ENCODE data around the gene SLC40A1.

SLC40A1 gene

DNA sequence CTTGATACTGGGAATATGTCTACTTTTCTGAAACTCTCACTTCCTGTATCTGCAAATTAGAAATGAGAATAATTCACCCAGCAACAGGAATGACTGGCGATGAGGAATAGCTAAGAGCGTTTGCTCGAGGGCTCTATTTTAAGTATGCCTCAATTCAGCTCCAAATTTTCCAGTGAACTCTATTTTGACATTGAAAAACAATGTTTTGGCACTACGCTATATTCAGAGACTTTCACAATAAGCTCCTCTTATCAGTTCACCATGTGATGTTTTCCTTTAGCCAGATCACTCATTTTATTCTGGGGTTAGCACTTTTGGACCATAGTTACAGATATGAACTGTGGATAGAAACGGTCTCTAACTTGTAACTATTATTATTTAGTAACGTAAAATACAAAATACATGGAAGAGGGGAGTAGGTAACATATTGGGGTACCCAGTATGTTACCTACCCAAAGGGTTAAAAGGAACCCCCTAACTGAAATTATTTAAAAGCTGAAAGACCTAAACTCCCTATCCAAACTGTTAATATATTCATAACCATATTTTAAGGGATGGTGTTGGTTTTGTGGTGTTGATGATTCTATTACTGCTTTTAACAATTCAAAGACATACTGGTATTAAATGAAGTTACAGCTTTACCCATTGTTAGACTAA lies 28.1 kb downstream of the SLC40A1 start:
- Histone ChIP-seq H3K9me3 (ENCODE audit: insufficient read depth, low read length) (no peaks in the 10 kb centered on the region), H3K4me3 (ENCODE audit: low read length) (no peak overlapping the region), H3K36me3 (replicated peaks; ENCODE audit: low read depth, low read length) (no peaks in the 10 kb centered on the region), H3K79me2 (ENCODE audit: low read length) (no peaks in the 10 kb centered on the region), H3K27ac (ENCODE audit: low read length) (no peak overlapping the region), H2AFZ (ENCODE audit: low read depth, low read length) (no peak overlapping the region), H3K27me3 (ENCODE audit: low read depth, low read length) (no peaks in the 10 kb centered on the region), H4K20me1 (ENCODE audit: insufficient read depth, low read length) (no peaks in the 10 kb centered on the region), H3K4me1 (ENCODE audit: low read length) (peaks cover 6% of the 10 kb centered on the region; the same call in 1 of the 2 replicates), H3K4me2 (ENCODE audit: low read length) (peak overlapping the region; percentile 1; the same call in 1 of the 2 replicates), H3K9ac (ENCODE audit: low read length) (no peak overlapping the region)
- no peak for TF ChIP-seq EZH2phosphoT487 (IDR thresholded peaks at IDR 0.05; ENCODE audit: low read depth)
- TF ChIP-seq, protein P1, sequence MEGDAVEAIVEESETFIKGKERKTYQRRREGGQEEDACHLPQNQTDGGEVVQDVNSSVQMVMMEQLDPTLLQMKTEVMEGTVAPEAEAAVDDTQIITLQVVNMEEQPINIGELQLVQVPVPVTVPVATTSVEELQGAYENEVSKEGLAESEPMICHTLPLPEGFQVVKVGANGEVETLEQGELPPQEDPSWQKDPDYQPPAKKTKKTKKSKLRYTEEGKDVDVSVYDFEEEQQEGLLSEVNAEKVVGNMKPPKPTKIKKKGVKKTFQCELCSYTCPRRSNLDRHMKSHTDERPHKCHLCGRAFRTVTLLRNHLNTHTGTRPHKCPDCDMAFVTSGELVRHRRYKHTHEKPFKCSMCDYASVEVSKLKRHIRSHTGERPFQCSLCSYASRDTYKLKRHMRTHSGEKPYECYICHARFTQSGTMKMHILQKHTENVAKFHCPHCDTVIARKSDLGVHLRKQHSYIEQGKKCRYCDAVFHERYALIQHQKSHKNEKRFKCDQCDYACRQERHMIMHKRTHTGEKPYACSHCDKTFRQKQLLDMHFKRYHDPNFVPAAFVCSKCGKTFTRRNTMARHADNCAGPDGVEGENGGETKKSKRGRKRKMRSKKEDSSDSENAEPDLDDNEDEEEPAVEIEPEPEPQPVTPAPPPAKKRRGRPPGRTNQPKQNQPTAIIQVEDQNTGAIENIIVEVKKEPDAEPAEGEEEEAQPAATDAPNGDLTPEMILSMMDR (IDR thresholded peaks at IDR 0.05; ENCODE audit: low read depth, low read length) = no peak

DNA sequence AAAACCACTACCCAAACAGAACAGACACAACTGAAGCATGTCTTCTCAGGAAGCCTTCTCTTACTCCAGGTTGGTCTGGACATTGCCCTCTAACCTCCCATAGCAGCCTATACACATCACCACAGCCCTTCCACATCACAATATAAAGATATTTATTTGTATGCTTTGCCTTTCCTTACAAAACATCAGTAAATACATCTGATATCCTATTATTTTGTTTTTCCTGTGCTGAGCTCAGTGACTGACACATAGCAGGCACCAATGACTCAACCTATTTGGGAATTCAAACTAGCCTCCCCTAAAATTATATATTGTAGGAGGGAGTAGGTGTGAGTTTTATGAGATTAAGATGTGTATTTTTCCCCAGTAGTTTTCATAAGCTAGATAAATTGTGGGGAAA lies 28.8 kb downstream of the SLC40A1 start:
- TF ChIP-seq EZH2phosphoT487 (IDR thresholded peaks at IDR 0.05; ENCODE audit: low read depth) = no peak
- TF ChIP-seq, protein P1 (IDR thresholded peaks at IDR 0.05; ENCODE audit: low read depth, low read length) = no peak
- Histone ChIP-seq H2AFZ (ENCODE audit: low read depth, low read length) (no peak overlapping the region), H3K9me3 (ENCODE audit: insufficient read depth, low read length) (no peaks in the 10 kb centered on the region), H3K4me3 (ENCODE audit: low read length) (no peak overlapping the region), H3K27ac (ENCODE audit: low read length) (no peak overlapping the region), H4K20me1 (ENCODE audit: insufficient read depth, low read length) (no peaks in the 10 kb centered on the region), H3K36me3 (replicated peaks; ENCODE audit: low read depth, low read length) (no peaks in the 10 kb centered on the region), H3K9ac (ENCODE audit: low read length) (no peak overlapping the region), H3K27me3 (ENCODE audit: low read depth, low read length) (no peaks in the 10 kb centered on the region), H3K4me1 (ENCODE audit: low read length) (peaks cover 6% of the 10 kb centered on the region; the same call in 1 of the 2 replicates), H3K4me2 (ENCODE audit: low read length) (0 out of 2 replicates have a peak overlapping the region, but pooled peaks have one; percentile 1), H3K79me2 (ENCODE audit: low read length) (no peaks in the 10 kb centered on the region)

DNA sequence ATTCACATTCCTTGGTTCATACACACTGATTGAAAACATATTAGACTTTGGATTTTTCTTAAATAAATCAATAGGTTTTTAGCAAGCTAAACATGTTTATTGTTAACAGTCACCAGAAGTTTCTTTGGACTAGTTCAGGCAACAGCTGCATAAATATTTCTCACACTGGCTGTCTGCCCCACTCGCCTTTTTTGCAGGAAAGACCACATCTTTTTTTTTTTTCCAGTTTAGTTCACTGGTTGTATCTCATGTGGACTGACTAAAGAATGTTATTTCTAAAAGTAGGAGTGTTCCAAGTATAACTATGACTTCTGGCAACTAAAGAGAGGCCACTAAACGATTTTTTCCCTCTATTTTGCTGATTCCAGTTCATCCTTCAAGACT lies 31.1 kb downstream of the SLC40A1 start:
- H4K20me1 ChIP-seq (ENCODE audit: insufficient read depth, low read length) = no peaks in the 10 kb centered on the region
- no peak overlapping the region for H3K4me2 ChIP-seq (ENCODE audit: low read length)
- no peaks in the 10 kb centered on the region for H3K79me2 ChIP-seq (ENCODE audit: low read length)
- H3K27ac ChIP-seq (ENCODE audit: low read length) = no peak overlapping the region
- no peaks in the 10 kb centered on the region for H3K9me3 ChIP-seq (ENCODE audit: insufficient read depth, low read length)
- no peak for TF ChIP-seq EZH2phosphoT487 (IDR thresholded peaks at IDR 0.05; ENCODE audit: low read depth)
- TF ChIP-seq, protein P1 (IDR thresholded peaks at IDR 0.05; ENCODE audit: low read depth, low read length) = no peak
- H3K4me3 ChIP-seq (ENCODE audit: low read length) = no peak overlapping the region
- H2AFZ ChIP-seq (ENCODE audit: low read depth, low read length) = no peak overlapping the region
- H3K4me1 ChIP-seq (ENCODE audit: low read length) = peaks cover 6% of the 10 kb centered on the region; the same call in 1 of the 2 replicates
- no peaks in the 10 kb centered on the region for H3K36me3 ChIP-seq (replicated peaks; ENCODE audit: low read depth, low read length)
- no peaks in the 10 kb centered on the region for H3K27me3 ChIP-seq (ENCODE audit: low read depth, low read length)
- no peak overlapping the region for H3K9ac ChIP-seq (ENCODE audit: low read length)

DNA sequence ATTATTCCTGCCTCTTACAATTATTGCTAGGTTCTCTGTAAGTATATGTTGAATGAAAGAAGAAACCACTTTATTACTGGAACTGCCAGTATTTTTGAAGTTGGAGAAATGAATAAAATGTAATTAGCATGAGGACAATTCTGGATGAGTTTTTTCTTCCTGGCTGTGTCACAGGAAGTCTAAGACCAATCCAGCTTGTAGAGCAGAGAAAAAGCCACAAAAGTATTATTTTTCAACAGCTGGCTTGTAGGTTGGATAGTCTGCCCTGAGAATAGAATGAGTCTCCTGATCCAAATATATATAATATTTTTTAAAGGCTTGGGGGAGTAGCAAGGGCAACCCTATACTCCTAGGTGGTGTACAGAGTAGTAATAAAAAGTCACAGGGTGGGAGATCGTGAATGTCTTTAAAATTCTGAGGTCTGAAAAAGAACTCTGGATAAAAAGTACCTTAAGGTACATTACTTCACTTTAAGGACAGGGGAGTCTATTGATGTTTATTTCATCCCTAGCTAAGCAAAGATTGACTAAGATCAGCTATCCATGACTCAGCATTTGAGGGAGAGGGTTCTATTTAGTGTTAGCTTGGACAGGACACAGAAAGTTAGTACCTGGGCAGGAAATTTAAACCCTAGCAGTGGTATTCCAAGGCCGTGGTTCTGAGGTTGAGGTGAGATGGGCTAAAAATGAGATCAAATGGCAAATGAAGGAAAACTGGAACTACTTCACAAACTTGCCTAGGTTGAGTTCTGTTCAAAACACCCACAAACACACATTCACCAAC lies 31.7 kb downstream of the SLC40A1 start:
- Histone ChIP-seq H3K27ac (ENCODE audit: low read length) (no peak overlapping the region), H3K36me3 (replicated peaks; ENCODE audit: low read depth, low read length) (no peaks in the 10 kb centered on the region), H3K4me2 (ENCODE audit: low read length) (no peak overlapping the region), H3K4me1 (ENCODE audit: low read length) (peaks cover 6% of the 10 kb centered on the region; the same call in 1 of the 2 replicates), H3K79me2 (ENCODE audit: low read length) (no peaks in the 10 kb centered on the region), H3K4me3 (ENCODE audit: low read length) (no peak overlapping the region), H3K9me3 (ENCODE audit: insufficient read depth, low read length) (no peaks in the 10 kb centered on the region), H2AFZ (ENCODE audit: low read depth, low read length) (no peak overlapping the region), H3K9ac (ENCODE audit: low read length) (no peak overlapping the region), H3K27me3 (ENCODE audit: low read depth, low read length) (no peaks in the 10 kb centered on the region), H4K20me1 (ENCODE audit: insufficient read depth, low read length) (no peaks in the 10 kb centered on the region)
- no peak for TF ChIP-seq EZH2phosphoT487 (IDR thresholded peaks at IDR 0.05; ENCODE audit: low read depth)
- TF ChIP-seq, protein P1 (IDR thresholded peaks at IDR 0.05; ENCODE audit: low read depth, low read length) = no peak

Data from OCI-LY3 (cell line).